Globus pallidus (tissue), 1 donor: ENCODE results near the gene FLCN.

Source experiments
- DNase-seq: peaks from one replicate; pipeline ENCODE4 v3.0.0-alpha.2; 2015; ENCODE audit warnings: low spot score

The FLCN gene

GRCh38 chr17:17236295-17237025 lies 508 bp downstream of the FLCN start:
- DNase-seq = peak; percentile 37

DNA sequence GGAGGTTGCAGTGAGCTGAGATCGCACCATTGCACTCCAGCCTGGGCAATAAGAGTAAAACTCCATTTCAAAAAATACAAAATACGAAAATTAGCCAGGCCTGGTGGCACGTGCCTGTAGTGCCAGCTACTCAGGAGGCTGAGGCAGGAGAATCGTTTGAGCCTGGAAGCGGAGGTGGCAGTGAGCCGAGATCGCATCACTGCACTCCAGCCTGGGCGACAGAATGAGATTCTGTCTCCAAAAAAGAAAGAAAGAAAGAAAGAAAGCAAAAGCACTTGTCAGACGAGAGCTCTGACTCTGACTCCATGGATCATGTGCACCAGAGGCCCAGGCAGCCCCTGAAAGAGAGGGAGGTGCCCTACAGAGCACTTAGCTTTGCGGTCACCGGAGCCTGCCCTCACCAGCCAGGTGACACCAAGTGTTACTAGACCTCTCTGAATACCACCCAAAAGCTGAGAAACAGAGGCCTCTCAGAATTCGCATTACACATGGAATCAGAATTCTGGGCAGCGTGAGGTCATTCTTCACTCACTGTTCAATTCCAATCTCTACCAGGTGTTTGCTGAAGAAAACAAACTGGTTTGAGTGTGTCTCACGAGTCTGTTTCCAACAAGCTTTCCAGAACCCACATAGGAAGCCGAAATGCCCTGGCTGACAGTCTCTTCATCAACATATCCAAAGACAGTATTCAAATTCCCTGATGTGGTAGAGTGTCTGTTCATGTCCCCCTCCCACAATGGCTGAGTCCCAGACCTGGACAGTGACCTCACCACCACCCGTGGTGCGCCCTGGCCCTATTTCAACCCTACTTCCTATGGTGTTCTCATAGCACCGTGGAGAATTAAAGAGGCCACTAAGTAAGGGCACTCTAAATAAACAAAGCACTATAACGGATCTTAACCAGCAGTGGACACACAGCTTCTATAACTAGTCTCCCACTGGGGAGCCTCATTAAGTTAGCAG lies 1.5 kb downstream of the FLCN start:
- peak; percentile 33 for DNase-seq

DNA sequence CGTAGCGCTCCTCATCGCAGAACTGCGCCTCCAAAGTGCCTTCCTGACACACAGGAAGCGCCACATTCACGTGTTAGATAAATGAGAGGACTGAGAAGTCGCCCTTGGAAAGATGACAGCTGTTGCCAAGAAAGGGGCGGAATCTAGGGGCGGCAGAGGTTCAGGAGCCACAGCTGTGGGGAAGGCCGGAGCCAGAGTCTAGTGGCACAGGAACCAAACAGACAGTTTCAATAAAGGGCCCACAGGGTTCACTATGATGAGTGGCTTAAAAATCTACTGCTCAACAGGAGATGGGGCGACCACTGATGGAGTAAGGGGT lies 4.7 kb downstream of the FLCN start:
- no peak for DNase-seq

DNA sequence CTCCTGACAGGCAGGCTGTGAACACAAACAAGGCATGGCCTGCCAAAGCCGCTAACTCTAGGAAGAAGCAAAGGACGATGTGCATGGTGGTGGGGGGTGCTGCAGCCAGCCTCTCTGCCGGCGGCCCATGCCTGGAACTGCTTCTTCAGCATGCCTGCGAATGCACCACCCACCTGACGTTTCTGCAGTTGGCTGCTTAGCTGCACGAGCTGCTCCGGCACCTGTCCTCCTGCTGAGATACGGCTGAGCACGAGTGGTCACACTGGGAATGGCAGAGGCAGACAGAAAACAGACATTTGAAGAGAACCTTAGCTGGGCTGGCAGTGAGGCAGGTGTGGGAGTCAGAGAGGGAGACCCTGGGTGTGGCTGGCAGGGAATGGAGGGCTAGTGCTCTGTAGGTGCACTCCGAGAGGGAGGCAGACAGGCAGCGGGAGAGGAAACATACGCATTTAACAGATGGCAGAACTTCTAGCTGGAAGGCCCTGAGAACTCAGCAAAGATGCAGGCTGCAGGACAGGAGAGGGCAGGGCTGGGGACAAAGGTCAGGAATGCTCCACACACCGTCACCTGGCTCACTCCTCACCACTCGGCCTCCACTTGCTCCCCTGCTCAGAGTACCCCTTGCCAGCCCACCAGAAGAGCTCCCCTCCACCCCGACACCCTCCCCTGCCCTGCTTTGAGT lies 5.2 kb downstream of the FLCN start:
- DNase-seq = no peak

GRCh38 chr17:17229416-17230384 lies 7.3 kb downstream of the FLCN start:
- no peak for DNase-seq

GRCh38 chr17:17228521-17229279 lies 8.3 kb downstream of the FLCN start:
- no peak for DNase-seq

GRCh38 chr17:17227608-17228520 lies 9.1 kb downstream of the FLCN start:
- DNase-seq = no peak

DNA sequence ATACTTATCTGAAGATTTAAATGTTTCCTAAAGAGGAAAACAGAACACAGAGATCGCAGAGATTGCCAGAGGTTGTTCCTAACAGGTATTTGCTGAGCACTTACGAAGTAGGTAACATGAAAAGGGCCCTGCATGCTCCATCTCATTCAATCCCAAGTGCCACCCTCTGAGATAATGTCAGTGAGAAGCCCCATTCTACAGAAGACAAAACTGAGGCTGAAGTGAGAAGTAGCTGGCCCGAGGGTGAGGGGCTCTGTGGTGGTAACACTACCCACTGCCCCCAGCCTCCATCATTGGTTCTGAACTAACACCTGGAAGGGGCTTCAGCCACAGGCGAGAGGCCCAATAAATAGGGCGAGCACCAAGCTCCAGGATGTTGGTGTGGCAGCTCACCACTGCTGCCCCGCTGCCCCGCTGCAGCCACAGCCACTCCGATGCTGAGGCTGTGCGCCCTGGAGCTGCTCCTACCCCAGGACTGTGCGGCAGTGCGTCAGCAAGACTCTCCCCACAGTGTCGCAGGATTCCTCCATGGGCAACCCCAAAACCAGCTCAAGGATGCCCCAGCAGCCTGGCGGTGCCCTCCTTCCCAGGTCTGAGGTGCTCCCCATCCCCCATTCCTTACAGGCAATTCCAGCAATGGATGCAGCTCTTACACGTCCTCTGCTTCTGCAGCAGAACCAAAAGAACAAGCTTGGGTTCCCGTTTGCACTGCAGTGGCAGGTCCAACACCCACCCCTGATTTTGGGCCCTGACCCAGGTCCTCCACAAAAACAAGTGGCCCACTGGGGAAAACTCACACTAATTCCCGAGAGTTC lies 10.3 kb downstream of the FLCN start:
- no peak for DNase-seq

DNA sequence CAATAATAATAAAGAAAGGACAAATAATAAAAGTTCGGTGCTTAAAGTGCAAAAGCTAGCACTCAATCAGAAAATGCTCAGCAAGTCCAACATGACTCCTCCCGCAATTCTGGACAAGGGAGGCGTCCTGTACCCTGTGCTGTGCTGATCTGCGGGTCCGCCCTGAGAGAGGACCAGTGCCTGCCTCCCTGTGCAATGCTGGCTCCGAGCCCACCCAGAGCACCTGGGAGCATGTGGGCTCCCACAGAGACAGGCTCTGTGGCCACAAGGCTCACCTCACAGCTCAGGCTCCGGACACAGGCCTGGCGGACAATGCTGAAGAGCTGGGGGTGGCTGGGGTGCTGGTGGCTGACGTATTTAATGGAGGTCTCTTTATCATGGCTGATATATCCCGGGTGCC lies 11.1 kb downstream of the FLCN start:
- no peak for DNase-seq

GRCh38 chr17:17224137-17224536 lies 12.8 kb downstream of the FLCN start:
- no peak for DNase-seq

- DNase-seq = no peak
These were observed 13.2 kb downstream of the FLCN start for GRCh38 chr17:17223736-17224135.

DNA sequence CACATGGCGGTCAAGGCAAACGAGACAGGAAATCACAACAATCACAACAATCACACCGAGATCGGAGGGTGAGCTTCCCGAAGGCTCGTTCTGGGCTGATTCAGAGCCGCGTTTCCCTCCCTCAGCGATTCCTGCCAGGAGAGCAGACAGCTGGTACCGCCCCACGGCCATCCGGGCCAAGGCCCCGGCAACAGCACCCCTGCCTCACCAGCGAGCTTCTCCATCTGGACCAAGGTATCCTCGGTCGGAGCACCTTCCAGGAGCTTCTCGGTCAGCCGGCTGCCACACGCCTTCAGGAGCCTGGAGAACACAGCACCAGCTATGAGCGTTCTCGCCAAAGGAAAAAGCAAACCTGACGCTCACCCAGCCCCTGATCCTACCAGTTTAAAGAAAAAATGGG lies 15.6 kb downstream of the FLCN start:
- no peak for DNase-seq

DNA sequence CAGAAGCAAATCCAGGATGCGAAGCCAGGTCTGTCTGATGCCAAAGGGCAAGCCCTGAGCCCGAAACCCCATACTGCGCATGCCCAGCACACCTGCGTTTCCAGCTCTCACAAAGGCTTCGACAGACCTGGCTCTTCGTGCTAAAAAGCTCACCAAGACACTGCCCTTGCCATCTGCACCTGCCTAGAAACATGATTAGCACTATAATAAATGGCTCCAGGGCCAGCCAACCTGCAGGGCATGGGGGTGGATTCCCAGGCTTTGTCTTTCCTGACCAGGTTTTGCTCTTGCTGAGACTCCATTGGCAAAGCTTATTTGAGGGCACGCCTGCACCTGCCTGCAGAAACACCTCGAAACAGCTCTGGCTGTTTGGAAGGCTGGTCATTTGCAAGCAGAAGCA lies 16.4 kb downstream of the FLCN start:
- no peak for DNase-seq

GRCh38 chr17:17217995-17218394 lies 19.0 kb downstream of the FLCN start:
- no peak for DNase-seq

DNA sequence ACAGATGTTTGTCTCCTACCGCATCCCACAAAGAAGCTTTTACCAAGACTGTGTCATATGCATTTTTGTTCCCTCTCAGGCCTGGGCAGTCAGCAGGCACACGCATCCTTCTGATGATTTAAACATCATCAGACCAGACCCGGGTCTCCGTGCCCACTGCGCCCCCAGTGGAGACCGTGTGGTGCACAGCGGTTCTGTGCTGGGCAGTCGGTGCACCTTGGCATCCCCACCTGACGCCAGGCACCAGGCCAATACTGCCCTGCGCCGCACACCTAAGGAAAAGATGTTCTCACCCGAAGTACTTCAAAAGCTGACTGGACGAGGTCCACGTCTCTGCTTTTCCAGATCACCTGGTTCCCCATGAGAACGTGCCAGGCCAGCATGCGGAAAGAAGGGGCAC lies 20.2 kb downstream of the FLCN start:
- no peak for DNase-seq

- DNase-seq = no peak
These were observed 20.7 kb downstream of the FLCN start for GRCh38 chr17:17216236-17216635.

- no peak for DNase-seq
These were observed 21.4 kb downstream of the FLCN start for GRCh38 chr17:17215575-17215974.

GRCh38 chr17:17214646-17215436 lies 22.1 kb downstream of the FLCN start:
- DNase-seq = no peak
